NCI-H146 treated with DMSO at 0.1 percent for 48 hours (cell line): ENCODE results near the gene ZNF616.

ENCODE experiments used
- DNase-seq: peaks from one replicate; lab custom pipeline; 2025; ENCODE audit not compliant: unreplicated experiment; lab: John Stamatoyannopoulos, UW

ZNF616 gene

DNA sequence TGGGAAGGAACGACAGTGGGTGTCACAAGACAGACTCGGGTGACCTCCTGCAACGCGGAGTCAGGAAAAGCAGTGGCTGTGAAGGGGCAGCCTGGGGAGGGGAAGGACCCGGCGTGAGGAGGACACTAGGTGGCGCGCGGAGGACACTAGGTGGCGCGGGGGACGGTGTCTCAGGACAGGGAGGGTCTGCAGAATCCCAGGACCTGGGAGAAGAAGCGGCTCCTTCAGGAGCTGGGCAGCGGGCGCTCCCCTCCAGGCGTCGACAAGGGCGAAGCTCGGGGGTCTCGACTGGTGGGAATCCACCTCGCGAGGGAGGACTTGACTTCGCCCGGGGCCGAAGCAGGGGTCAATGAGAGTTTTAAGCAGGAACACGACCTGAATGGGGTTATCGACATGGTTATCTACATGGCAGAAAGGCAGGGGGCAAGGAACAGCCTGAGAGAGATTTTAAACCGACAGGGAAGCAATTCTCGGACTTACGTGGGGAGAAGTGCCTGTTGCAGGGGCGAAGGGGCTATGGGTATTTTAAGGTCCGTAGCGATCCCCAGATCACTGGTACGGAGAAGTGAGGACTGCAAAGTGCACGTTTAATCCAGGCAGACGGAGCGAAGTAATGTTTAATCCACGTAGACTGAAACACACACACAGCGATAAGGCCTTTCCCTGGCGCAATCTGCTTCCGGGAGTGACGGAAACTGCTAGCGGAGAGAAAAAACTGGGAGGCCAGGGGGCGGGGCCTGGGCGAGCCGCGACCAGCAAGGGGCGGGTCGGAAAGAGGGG lies at the start of gene ZNF616:
Gene ZNF616 (minus strand): TSS at position 687 of the 780 bp plus-strand sequence. CDS start 9,426 bp downstream, outside the sequence.
- DNase-seq = peak; percentile 89

DNA sequence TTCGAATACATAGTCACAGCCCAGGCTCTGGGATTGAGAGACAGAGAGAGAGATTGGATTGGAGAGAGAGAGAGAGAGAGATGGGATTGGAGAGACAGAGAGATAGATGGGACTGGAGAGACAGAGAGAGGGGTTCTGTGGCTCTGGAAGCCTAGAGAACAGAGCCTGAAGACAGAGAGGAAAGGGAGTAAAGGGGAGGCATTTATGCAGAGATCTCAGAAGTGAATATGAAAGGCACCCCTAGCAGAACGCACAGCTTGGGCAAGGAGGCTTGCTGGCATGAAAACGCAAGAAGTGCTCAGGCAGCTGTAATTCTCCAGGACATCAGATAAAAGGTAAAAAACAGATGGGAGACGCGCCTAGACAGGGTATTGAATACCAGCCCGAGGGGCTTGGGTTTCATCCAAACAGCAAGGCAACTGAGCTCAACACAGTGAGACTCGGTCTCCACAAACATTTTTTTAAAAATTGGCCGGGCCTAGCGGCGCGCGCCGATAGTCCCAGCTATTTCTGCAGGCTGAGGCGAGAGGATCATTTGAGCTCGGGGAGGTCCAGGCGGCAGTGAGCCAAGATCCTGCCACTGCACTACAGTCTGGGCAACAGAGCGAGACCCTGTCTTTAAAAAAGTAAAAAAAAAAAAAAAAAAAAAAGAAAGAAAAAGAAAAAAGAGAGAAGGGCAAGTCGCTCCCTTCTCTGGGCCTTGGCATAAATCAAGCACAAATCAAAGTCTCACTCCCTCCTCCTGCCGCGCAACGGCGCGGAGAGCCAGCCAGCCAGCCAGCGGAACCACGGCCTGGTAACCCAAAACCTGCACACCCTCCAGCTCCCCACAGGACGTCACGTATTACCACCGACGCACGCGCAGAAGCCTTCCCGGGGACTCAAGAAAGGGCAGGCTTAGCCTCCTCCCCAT lies 49.3 kb upstream of the ZNF616 start:
- peak; percentile 50 for DNase-seq

DNA sequence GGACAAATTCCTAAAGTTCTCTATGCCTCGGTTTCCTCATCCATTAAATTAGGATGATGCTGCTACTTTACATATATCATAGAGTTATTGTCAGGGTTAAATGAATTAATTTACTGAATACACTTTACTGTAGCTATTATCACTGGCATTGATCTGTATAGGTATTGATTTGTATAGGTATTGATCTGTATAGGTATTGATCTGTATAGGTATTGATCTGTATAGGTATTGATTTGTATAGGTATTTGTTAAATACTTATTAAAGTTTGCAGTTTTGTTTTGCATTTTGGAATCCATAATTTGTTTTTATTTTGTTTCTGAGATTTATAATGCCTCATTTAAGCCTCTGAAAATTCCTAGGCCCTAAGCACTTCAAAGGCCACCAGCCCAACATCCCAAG lies 47.7 kb upstream of the ZNF616 start:
- no peak for DNase-seq

GRCh38 chr19:52176574-52176973 lies 36.8 kb upstream of the ZNF616 start:
- DNase-seq = no peak

GRCh38 chr19:52172347-52172746 lies 32.6 kb upstream of the ZNF616 start:
- no peak for DNase-seq

DNA sequence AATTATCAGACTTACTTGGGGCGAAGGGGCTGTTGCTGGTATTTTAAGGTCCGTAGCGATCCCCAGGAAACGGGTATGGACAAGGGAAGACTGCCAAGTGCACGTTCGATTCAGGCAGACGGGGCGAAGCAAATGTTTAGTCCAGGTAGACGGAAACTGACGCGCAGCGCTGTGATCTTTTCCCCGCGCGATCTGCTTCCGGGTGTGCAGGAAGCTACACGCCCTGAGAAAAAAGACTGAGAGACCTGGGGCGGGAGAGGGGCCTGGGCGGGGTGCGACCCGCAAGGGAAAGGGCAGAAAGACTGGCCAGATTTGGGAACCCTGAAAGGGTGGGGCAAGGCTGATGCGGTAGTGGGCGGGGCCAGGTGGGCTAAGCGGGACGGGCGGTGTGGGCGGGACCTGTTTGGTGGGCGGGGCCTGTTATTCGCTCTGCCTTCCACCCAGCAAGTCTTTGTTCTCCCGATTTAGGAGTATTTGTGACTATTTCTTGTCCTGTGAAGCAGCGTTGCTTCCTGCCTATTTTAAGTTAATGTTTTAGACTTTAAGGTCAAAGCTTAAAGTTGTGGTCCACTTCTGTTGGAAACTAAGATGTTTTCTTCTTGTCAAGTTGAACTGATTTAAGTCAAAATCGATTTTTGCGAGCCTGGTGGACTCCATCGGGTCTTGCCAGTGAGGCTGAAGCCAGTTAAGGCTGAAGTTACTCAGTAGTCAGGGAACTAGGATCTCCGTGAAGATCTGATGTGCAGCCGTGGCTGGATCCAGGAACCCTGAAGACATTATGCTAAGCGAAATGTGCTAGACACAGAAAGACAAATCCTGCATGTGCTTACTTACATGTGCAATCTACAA lies 31.8 kb upstream of the ZNF616 start, which contains the start of gene ZNF836:
Gene ZNF836 (minus strand): TSS at position 301 of the 849 bp plus-strand sequence. CDS start 3,549 bp downstream, outside the sequence.
- peak; percentile 92 for DNase-seq

- DNase-seq = no peak
Observed at GRCh38 chr19:52170863-52171320, 31.2 kb upstream of the ZNF616 start.

- no peak for DNase-seq
Observed at GRCh38 chr19:52170304-52170703, 30.6 kb upstream of the ZNF616 start.

DNA sequence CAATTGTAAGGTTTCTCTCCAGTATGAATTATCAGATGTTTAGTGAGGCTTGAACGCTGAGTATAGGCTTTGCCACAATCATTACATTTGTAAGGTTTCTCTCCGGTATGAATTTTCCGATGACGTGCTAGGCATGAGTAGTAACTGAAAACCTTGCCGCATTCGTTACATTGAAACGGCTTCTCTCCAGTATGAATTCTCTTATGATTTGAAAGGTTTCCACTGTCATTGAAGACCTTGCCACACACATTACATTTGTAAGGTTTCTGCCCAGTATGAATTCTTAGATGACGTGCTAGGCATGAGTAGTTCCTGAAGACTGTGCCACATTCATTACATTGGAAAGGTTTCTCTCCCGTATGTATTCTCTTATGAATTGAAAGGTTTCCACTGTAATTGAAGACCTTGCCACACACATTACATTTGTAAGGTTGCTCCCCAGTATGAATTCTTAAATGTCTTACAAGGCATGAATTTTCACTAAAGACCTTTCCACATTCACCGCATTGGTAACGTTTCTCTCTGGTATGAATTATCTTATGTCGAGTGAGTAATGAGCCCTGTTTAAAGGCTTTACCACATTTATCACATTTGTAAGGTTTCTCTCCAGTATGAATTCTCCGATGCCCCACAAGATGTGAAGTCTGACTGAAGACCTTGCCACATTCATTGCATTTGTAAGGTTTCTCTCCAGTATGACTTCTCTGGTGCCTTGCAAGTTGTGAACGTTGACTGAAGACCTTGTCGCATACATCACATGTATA lies 16.0 kb upstream of the ZNF616 start:
- no peak for DNase-seq

GRCh38 chr19:52148256-52148655 lies 8.5 kb upstream of the ZNF616 start:
- DNase-seq = no peak

GRCh38 chr19:52142001-52142595 lies 2.4 kb upstream of the ZNF616 start:
- no peak for DNase-seq

GRCh38 chr19:52141203-52141602 lies 1.5 kb upstream of the ZNF616 start:
- no peak for DNase-seq

GRCh38 chr19:52140032-52140710 lies 433 bp upstream of the ZNF616 start:
- DNase-seq = peak; percentile 91

DNA sequence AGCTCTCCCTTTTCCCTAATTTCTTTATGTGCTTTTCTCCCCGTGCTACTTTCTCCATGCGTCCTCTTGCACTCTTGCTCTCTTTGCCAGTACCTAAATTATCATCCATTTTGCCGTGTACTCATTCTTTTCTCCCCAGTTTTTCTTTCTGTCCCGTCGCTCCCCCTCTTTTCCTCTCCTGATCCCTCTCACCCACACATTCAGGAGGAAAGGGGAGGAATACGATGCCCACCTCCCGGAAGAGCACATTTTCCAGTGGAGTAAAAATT lies 821 bp downstream of the ZNF616 start:
- DNase-seq = no peak

DNA sequence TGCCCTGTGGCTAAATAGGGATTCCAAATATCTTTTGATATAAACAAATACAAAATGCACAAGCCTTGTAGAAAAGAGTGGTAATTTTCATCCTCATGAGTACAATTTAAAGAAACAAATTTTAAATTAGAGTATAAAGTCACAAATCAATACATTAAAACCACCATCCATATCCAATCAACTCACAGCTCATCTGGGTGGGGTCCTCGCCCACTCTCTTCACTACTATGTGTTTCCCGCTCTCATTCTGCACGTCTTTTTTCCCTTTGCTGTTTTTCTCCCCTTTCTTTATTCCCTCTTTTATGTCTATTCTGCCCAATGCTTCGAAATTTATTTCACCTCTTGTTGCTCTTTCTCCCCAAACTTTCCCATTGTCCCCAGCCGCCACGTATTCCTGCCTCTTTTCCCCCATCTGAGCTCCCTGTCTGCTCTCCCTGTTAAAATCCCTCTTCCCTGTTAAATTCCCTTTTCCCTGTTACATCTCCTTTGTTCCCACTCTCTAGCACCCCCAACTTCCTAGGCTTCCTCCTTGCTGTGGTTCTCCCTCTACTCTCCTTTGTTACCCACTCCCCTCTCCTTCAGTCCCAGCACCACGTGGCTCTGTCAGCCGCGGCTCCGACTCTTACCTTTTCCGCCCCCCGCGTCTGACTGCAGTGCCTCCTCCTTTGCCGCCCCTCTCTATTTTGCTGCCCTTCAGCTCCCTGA lies 1.3 kb downstream of the ZNF616 start:
- DNase-seq = peak; percentile 69

DNA sequence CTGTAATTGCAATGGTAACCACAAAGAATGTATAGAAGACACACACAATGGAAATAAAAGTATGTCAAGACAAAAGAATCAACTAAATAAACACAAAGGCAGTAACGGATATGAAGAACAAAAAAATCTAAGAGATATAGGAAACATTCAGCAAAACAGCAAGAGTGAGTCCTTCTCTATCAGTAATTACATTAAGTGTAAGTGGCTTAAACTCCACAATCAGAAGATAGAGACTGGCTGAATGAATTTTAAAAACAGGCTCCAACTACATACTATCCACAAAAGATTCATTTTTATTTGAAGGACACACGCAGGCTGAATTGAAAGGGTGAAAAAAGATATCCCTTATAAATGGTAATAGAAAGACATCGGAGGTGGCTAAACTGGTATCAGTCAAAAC lies 19.5 kb downstream of the ZNF616 start:
- DNase-seq = no peak

DNA sequence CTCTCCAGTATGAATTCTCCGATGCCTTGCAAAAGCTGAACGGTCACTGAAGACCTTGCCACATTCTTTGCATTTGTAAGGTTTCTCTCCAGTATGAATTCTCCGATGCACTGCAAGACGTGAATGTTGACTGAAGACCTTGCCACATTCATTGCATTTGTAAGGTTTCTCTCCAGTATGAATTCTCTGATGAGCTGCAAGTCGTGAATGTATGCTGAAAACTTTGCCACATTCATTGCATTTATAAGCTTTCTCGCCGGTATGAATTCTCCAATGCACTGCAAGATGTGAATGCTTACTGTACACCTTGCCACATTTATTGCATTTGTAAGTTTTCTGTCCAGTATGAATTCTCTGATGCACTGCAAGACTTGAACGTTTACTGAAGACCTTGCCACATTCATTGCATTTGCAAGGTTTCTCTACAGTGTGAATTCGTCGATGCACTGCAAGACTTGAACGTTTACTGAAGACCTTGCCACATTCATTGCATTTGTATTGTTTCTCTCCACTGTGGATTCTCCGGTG lies 24.1 kb downstream of the ZNF616 start:
- DNase-seq = no peak

- DNase-seq = no peak
Observed at GRCh38 chr19:52114691-52115090, 25.0 kb downstream of the ZNF616 start.

GRCh38 chr19:52112624-52113023 lies 27.1 kb downstream of the ZNF616 start:
- no peak for DNase-seq
